Upper lobe of right lung (tissue), 1 donor: ENCODE results near the gene RNASE8. TPM values are rescaled to one million over a fixed set of nuclear protein-coding genes. Genes with fewer than 3 reads are reported as not detected.

ENCODE experiments used
- ATAC-seq: fragments of 200-7000 bp; cut with Tn5 transposase; one replicate; pipeline ENCODE4 v1.9.1; 2020; ENCODE audit warnings: mild to moderate bottlenecking, moderate library complexity
- DNase-seq: peaks from one replicate; pipeline ENCODE4 v3.0.0-alpha.2; 2020
- H3K27ac ChIP-seq: fragments of 200-600 bp; one replicate; pipeline ENCODE4 v1.8.0; 2022
- H3K27me3 ChIP-seq: fragments of 200-600 bp; one replicate; pipeline ENCODE4 v1.8.0; 2022; ENCODE audit warnings: mild to moderate bottlenecking
- H3K36me3 ChIP-seq: fragments of 200-600 bp; one replicate; pipeline ENCODE4 v1.8.0; 2022
- H3K4me1 ChIP-seq: fragments of 200-600 bp; one replicate; pipeline ENCODE4 v1.8.0; 2022
- H3K4me3 ChIP-seq: fragments of 200-600 bp; one replicate; pipeline ENCODE4 v1.8.0; 2022; ENCODE audit warnings: mild to moderate bottlenecking
- H3K9me3 ChIP-seq: fragments of 200-600 bp; one replicate; pipeline ENCODE4 v1.8.0; 2022
- intact Hi-C: fragments of 100-400 bp; cut with DNase I; formaldehyde crosslinking; loops from one replicate; pipeline ENCODE4 v1.11.0; 2022
- total RNA-seq: library from RNA; stranded (reverse); fragmentation: NEBNext Ultra II Directional; extraction: Animal tissue kit (Norgen Biotek cat#: 25700); gene quantifications from one replicate; pipeline ENCODE4 v1.2.1, GENCODE V29; 2021
- TF ChIP-seq, protein P1 (sequence below): fragments of 200-600 bp; IDR thresholded peaks from one replicate; pipeline ENCODE4 v1.8.0; 2022; ENCODE audit warnings: antibody characterized with exemption
- donor health status: DM: no; HTN: yes; CAD: no; lungs with severe emphysema.

RNASE8 gene
- total RNA-seq, 1 donor from 2014 or later: not detected

DNA sequence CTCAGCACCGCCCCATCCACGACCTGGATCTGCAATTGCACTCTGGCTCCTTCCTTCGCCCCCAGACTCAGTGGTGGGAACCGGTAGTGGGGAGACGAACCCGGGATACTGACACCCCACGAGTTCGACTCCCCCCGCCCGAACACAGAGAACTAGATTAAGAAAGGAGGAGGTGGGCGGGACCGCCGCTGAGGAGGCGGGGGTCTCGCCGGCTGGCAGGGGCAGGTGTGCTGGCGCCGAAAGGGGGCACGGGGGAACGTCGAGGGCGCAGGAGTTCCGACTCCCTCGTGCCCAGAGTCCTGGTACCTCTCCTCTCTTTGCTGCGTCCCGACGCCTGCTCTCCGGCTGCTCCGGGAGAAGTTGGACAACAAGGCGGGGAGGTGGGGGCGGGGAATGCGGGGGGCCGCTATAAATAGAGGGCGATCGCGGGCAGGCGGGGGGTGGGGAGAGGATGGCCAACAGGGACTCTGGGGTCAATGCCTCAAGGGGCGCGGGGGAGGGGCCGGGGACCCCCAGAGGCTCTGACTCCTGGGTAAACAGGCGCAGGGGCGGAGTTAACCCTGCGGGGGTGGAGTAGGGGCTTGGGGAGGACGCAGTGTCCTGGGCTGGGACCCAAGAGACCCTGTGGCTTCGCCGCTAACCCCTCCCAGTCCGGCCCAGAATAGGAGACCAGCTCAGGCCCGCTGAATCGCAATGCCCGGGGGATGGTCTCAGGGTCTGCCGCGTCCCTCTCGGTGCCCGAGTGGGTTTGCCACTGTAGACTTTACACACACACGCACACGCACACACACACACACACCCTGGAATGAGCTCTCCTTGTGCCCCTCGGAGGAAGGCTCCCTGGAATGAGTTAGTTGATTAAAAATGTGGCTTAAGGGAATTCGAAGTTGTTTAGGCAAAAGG is 32.0 kb upstream of the RNASE8 start:
- TF ChIP-seq, protein P1, sequence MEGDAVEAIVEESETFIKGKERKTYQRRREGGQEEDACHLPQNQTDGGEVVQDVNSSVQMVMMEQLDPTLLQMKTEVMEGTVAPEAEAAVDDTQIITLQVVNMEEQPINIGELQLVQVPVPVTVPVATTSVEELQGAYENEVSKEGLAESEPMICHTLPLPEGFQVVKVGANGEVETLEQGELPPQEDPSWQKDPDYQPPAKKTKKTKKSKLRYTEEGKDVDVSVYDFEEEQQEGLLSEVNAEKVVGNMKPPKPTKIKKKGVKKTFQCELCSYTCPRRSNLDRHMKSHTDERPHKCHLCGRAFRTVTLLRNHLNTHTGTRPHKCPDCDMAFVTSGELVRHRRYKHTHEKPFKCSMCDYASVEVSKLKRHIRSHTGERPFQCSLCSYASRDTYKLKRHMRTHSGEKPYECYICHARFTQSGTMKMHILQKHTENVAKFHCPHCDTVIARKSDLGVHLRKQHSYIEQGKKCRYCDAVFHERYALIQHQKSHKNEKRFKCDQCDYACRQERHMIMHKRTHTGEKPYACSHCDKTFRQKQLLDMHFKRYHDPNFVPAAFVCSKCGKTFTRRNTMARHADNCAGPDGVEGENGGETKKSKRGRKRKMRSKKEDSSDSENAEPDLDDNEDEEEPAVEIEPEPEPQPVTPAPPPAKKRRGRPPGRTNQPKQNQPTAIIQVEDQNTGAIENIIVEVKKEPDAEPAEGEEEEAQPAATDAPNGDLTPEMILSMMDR: no peak
- DNase-seq (peak; percentile 76), ATAC-seq (peak; percentile 33)
- Histone ChIP-seq H3K4me1 (peaks cover 15% of the 10 kb centered on the region), H3K9me3 (no peaks in the 10 kb centered on the region), H3K4me3 (peak overlapping the region; percentile 86), H3K27ac (peak overlapping the region; percentile 88), H3K36me3 (peaks cover 14% of the 10 kb centered on the region), H3K27me3 (no peaks in the 10 kb centered on the region)
- intact Hi-C loops: no loop called here

DNA sequence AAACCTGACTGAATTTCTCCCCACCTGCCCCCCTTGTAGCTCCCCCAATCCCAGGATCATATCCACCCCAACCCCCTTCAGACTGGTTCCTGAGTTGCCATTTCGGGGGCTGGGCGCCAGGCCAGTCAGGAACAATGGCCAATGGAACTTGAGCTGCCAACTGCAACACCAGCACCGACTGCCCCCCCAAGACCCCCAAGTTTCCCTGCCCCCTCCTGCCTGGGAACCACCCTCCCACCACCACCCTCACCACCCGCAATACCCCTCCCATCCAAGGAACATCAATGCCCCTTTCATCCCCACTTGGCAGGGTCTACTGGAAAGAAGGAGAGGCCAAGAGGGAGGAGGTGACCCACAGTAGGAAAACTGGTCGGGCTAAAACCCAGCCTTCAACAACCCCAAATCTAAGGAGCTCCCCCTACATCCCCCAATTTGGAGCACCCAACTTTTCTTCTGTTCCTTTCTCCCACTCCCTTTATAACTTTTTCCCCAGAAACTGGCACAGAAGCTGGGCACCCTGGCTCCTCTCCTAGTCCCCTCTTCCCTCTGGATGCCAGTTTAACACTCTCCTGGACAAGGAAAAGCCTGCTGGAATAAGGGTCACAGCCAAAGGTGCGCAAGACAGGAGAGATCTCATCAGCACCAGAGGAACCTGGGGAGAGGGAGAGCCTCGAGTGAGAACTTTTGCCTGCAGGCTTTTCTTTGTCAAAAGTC is 31.2 kb upstream of the RNASE8 start:
- Histone ChIP-seq H3K4me3 (no peak overlapping the region), H3K27ac (peak overlapping the region; percentile 88), H3K36me3 (peaks cover 6% of the 10 kb centered on the region), H3K9me3 (no peaks in the 10 kb centered on the region), H3K27me3 (no peaks in the 10 kb centered on the region), H3K4me1 (peaks cover 15% of the 10 kb centered on the region)
- no peak for ATAC-seq
- TF ChIP-seq, protein P1: no peak
- intact Hi-C loops: no loop called here
- no peak for DNase-seq

DNA sequence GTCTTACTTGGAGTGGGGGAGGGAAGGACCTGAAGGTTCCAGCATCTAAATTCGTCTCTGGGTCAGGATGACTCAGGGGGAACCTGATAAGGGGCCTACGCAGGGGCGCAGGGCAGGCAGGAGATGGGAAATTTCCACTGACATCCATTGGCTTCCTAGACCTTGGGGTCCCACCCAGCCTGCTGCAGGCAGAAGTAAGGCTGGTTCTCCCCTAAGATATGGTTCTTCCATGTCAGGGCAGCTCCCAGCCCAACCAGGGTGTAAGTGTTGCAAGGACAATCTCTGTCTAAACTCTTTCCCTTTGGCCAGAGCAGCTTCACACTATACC is 30.7 kb upstream of the RNASE8 start:
- peaks cover under 1% of the 10 kb centered on the region for H3K36me3 ChIP-seq
- H3K27me3 ChIP-seq: no peaks in the 10 kb centered on the region
- peaks cover 15% of the 10 kb centered on the region for H3K4me1 ChIP-seq
- no peak overlapping the region for H3K4me3 ChIP-seq
- ATAC-seq (no peak), DNase-seq (no peak)
- no peaks in the 10 kb centered on the region for H3K9me3 ChIP-seq
- intact Hi-C loops: no loop called here
- peak overlapping the region; percentile 88 for H3K27ac ChIP-seq
- TF ChIP-seq, protein P1: no peak

DNA sequence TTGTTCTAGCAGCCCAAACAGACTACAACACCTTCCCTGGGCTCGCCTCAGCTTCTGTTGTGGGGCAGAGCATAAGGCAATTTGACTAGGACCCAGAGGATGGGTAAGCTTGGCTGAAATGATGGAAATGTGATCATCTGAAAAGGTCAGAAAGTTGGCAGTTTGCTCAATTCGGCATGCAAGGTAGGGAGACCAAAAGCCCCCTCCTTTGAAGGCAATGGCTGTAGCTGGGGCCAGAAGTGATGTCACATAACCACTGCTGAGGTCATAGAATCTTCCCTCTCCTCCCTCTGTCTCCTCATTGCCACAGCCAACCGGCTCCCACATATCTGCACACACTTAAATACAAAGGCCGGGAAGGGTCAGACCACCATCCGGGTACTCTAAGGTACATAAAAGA is 27.7 kb upstream of the RNASE8 start, which contains the start of gene TPPP2:
TSS of gene TPPP2 (plus strand) at position 301 of the 400 bp plus-strand sequence. CDS start 365 bp downstream, outside the sequence.
- H3K36me3 ChIP-seq: no peaks in the 10 kb centered on the region
- H3K9me3 ChIP-seq: no peaks in the 10 kb centered on the region
- no peaks in the 10 kb centered on the region for H3K27me3 ChIP-seq
- H3K4me3 ChIP-seq: no peak within 1 kb of the TSS
- peaks cover 5% of the 10 kb centered on the region for H3K4me1 ChIP-seq
- intact Hi-C loops: no loop called here
- H3K27ac ChIP-seq: no peak within 1 kb of the TSS
- ATAC-seq (no peak), DNase-seq (no peak)
- TF ChIP-seq, protein P1: no peak

DNA sequence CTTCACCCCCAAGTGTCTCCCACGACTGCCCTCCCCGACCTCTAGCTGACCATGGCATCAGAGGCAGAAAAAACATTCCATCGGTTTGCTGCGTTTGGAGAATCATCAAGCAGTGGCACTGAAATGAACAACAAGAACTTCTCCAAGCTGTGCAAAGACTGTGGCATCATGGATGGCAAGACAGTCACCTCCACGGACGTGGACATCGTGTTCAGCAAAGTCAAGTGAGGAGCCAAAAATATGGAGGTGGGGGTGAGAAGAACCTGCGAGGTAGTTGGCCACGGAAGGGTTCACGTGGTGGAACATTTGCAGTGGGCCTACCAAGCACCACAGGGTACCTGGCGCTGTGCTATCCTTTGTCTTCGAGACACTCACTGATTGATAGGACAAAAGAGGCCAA is 27.1 kb upstream of the RNASE8 start:
- Histone ChIP-seq H3K36me3 (no peaks in the 10 kb centered on the region), H3K27ac (no peak overlapping the region), H3K4me1 (peaks cover 5% of the 10 kb centered on the region), H3K4me3 (no peak overlapping the region), H3K9me3 (no peaks in the 10 kb centered on the region), H3K27me3 (no peaks in the 10 kb centered on the region)
- ATAC-seq (no peak), DNase-seq (no peak)
- TF ChIP-seq, protein P1: no peak
- intact Hi-C loops: no loop called here
